Endothelial cell of umbilical vein (primary cell): Measurements from ENCODE around the gene TSPAN4. TPM values are rescaled to one million over a fixed set of nuclear protein-coding genes. Genes with fewer than 3 reads are reported as not detected.

Experiments used
- BruUV-seq: library from RNA; stranded (reverse); fragments of 400-500 nt; replicated peaks from 2 replicates; lab custom pipeline; 2021; lab: Mats Ljungman, UMichigan
- CTCF ChIA-PET: fragments of 300-600, 350-600 bp; sonication (Branson Sonifier 250); formaldehyde crosslinking; loops from one replicate; lab custom pipeline; 2021; ENCODE audit warnings: antibody characterized with exemption, inconsistent platforms; lab: Charles Lee
- POLR2A ChIA-PET: fragments of 300-600, 350-600 bp; sonication (Branson Sonifier 250); formaldehyde crosslinking; loops from one replicate; lab custom pipeline; 2021; ENCODE audit warnings: antibody characterized with exemption, inconsistent platforms; lab: Charles Lee
- DNase-seq: peaks from one replicate; pipeline ENCODE4 v3.0.0-alpha.2; 2011; ENCODE audit warnings: low read depth, low spot score
- FAIRE-seq: peaks from 2 replicates; lab custom pipeline; 2011; peaks lifted over from hg19 to GRCh38; lab: Jason Lieb, UNC
- H2AFZ ChIP-seq: 2 replicates; pipeline ENCODE4 v1.6.0; 2012; ENCODE audit warnings: low read depth, low read length, control low read depth, inconsistent platforms
- H3K27ac ChIP-seq: 2 replicates; pipeline ENCODE4 v1.5.1; 2011; ENCODE audit warnings: low read depth, mild to moderate bottlenecking, control low read depth, low read length, moderate library complexity; ENCODE audit not compliant: insufficient read depth
- H3K27me3 ChIP-seq, 2 experiments: 2 replicates each; pipeline versions ENCODE4 v1.6.0 to v1.6.1; 2011; ENCODE audit warnings: low read length in 2 of 2, mixed read lengths in 1 of 2; ENCODE audit not compliant: control insufficient read depth in 2 of 2, insufficient read depth in 2 of 2
- H3K36me3 ChIP-seq, 2 experiments: 2 replicates in 1 of 2; 3 replicates in 1 of 2; pipeline ENCODE4 v1.5.1; 2011; ENCODE audit warnings: low read length in 2 of 2, mild to moderate bottlenecking in 1 of 2, moderate library complexity in 1 of 2; ENCODE audit not compliant: control insufficient read depth in 2 of 2, insufficient read depth in 2 of 2; ENCODE audit errors: extremely low read depth in 1 of 2
- H3K4me1 ChIP-seq: 3 replicates; pipeline ENCODE4 v1.5.1; 2011; ENCODE audit warnings: mild to moderate bottlenecking, low read length; ENCODE audit not compliant: control insufficient read depth, insufficient read depth; ENCODE audit errors: extremely low read depth
- H3K4me2 ChIP-seq: 2 replicates; pipeline ENCODE4 v1.6.1; 2011; ENCODE audit warnings: low read length, control low read depth, mixed read lengths; ENCODE audit not compliant: insufficient read depth
- H3K4me3 ChIP-seq, 3 experiments: fragments of 200-600 bp in 1 of 3; sonication (generic), shearing (Covaris generic) in 1 of 3; replicated peaks in 1 of 3; 2 replicates each; pipeline ENCODE4 v1.5.1; 2011 to 2016; ENCODE audit warnings: control low read depth in 3 of 3, low read length in 3 of 3, mild to moderate bottlenecking in 2 of 3, inconsistent platforms in 1 of 3, low read depth in 1 of 3, moderate library complexity in 1 of 3; ENCODE audit not compliant: insufficient read depth in 1 of 3
- H3K79me2 ChIP-seq: 2 replicates; pipeline ENCODE4 v1.6.0; 2012; ENCODE audit warnings: low read length, inconsistent platforms; ENCODE audit not compliant: control insufficient read depth, insufficient read depth
- H3K9ac ChIP-seq: replicated peaks from 2 replicates; pipeline ENCODE3; 2011; ENCODE audit warnings: low read length, control low read depth; ENCODE audit not compliant: insufficient read depth; ENCODE audit errors: extremely low read depth
- H3K9me1 ChIP-seq: replicated peaks from 3 replicates; pipeline ENCODE4 v1.6.0; 2011; ENCODE audit warnings: mild to moderate bottlenecking, low read length; ENCODE audit not compliant: control insufficient read depth, insufficient read depth; ENCODE audit errors: extremely low read depth
- H3K9me3 ChIP-seq: replicated peaks from 2 replicates; pipeline ENCODE4 v1.5.1; 2012; ENCODE audit warnings: low read length, inconsistent platforms; ENCODE audit not compliant: control insufficient read depth, insufficient read depth
- H4K20me1 ChIP-seq: replicated peaks from 2 replicates; pipeline ENCODE3; 2011; ENCODE audit warnings: mild to moderate bottlenecking, low read length; ENCODE audit not compliant: control insufficient read depth, insufficient read depth; ENCODE audit errors: extremely low read depth
- CTCF ChIP-seq, 2 donors: IDR thresholded peaks; 1 replicate in 1 of 2; 2 replicates in 1 of 2; pipeline ENCODE4 v1.5.1; 2011; ENCODE audit warnings: low read length in 2 of 2, mild to moderate bottlenecking in 2 of 2, moderate library complexity in 2 of 2, control low read depth in 1 of 2, inconsistent platforms in 1 of 2, low read depth in 1 of 2; ENCODE audit not compliant: insufficient read depth in 1 of 2; ENCODE audit errors: extremely low read depth in 1 of 2
- EZH2 ChIP-seq: IDR thresholded peaks from 2 replicates; pipeline ENCODE4 v1.6.1; 2012; ENCODE audit warnings: borderline replicate concordance, low read depth, mild to moderate bottlenecking, moderate library complexity, low read length, inconsistent platforms; ENCODE audit not compliant: severe bottlenecking
- FOS ChIP-seq: IDR thresholded peaks from 2 replicates; pipeline ENCODE4 v1.6.1; 2011; ENCODE audit warnings: mild to moderate bottlenecking, low read length, moderate library complexity, borderline replicate concordance; ENCODE audit not compliant: insufficient read depth
- POLR2A ChIP-seq: IDR thresholded peaks from 2 replicates; pipeline ENCODE4 v1.6.1; 2012; ENCODE audit warnings: low read depth, mild to moderate bottlenecking, control low read depth, low read length
- POLR2AphosphoS5 ChIP-seq: IDR thresholded peaks from 2 replicates; pipeline ENCODE4 v1.6.1; 2012; ENCODE audit warnings: low read depth, mild to moderate bottlenecking, control low read depth, low read length, moderate library complexity; ENCODE audit not compliant: insufficient read depth
- dilution Hi-C: fragments of 300-500 bp; cut with MboI; formaldehyde crosslinking; loops from one replicate; pipeline ENCODE4 v1.15.0; 2019; ENCODE audit warnings: low sequenced_read_pairs; ENCODE audit not compliant: extremely low pct_ligation_motif_present
- intact Hi-C: fragments of 100-400 bp; cut with micrococcal nuclease; formaldehyde crosslinking; loops from one replicate; pipeline ENCODE4 v1.10.0; 2022
- polyA plus RNA-seq, 4 experiments: library from polyadenylated mRNA; depleted of rRNA in 3 of 4; stranded (reverse) in 3 of 4; unstranded in 1 of 4; fragments of >200 nt; gene quantifications; 2 replicates each; pipeline versions ENCODE4 v1.2.1 to v1.2.3, GENCODE V29; 2011 to 2012; ENCODE audit warnings: missing spikeins in 1 of 4
- total RNA-seq: library from RNA; stranded (reverse); gene quantifications from 2 replicates; pipeline ENCODE4 v1.2.3, GENCODE V29; 2021

Gene TSPAN4
- total and polyA plus RNA-seq, 2 donors (not counting 3 experiments of a cell fraction or from before 2014, with no cell fraction given): 114 to 199 TPM

- Histone ChIP-seq H4K20me1 (no peaks in the 10 kb centered on the region), H3K9me3 (no peaks in the 10 kb centered on the region), H3K9ac (no peak overlapping the region), H3K4me3 (no peak overlapping the region), H3K27ac (no peak overlapping the region), H3K36me3 (peaks cover 0 to 5% of the 10 kb centered on the region in 2 experiments), H3K9me1 (no peaks in the 10 kb centered on the region), H3K79me2 (no peaks in the 10 kb centered on the region), H3K27me3 (no peaks in the 10 kb centered on the region), H3K4me2 (no peak overlapping the region), H3K4me1 (no peaks in the 10 kb centered on the region), H2AFZ (no peak overlapping the region)
- ChIA-PET CTCF (interaction anchor here (0.6 to 1.6 kb wide), 4 partner anchors 20 to 157 kb away, joined by 3 read pairs; no protein-coding TSS in a partner anchor), POLR2A (no interaction called here)
- TF ChIP-seq EZH2: no peak
- TF ChIP-seq CTCF (IDR thresholded peaks at IDR 0.05; ENCODE audit: extremely low read depth in 1 of 2, insufficient read depth in 1 of 2, low read depth in 1 of 2, low read length in 2 of 2): no peak
- no peak for TF ChIP-seq POLR2A
- TF ChIP-seq FOS: no peak
- TF ChIP-seq POLR2AphosphoS5: no peak
- no TSS peak for BruUV-seq
- intact Hi-C loops: no loop called here
- FAIRE-seq (no peak), DNase-seq (no peak)
- dilution Hi-C loops: no loop called here
These were observed 52.0 kb downstream of the TSPAN4 start for GRCh38 chr11:894575-895201.
